ENCODE results near the gene NXPH1. TPM values are rescaled to one million over a fixed set of nuclear protein-coding genes. Genes with fewer than 3 reads are reported as not detected.

NXPH1 gene
- total and polyA plus RNA-seq, 10 donors: not detected

DNA sequence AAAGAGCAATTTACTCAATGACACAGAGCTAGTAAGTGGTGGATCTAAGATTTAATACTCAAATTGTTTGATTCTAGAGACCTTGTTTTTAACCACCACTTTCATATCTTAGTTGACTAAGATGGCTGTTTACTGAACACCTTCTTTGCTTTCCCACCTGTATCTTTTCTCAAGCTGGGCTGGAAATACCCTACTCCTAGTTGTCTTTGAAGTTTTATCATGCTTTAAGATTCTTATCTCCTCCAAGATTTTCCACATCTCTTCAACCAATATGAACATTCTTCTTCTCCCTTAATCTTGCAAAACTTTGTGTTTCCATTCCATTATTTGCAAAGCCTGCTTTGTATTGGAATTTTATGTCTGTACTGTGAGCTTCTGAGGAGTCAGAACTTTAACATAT, 157.9 kb downstream of the NXPH1 start:
- H3K36me3 ChIP-seq: no peaks in the 10 kb centered on the region
- H3K9me3 ChIP-seq: peaks cover 0 to 5% (median 0%) of the 10 kb centered on the region in 8 donors
- H3K27ac ChIP-seq: no peak overlapping the region
- intact Hi-C loops (cut with DNase I; ENCODE audit: low total_unique reads): no loop called here
- no peak for DNase-seq
- TF ChIP-seq POLR2A (IDR thresholded peaks at IDR 0.05): no peak
- no peak for TF ChIP-seq POLR2AphosphoS5 (IDR thresholded peaks at IDR 0.05)
- TF ChIP-seq, protein P1, sequence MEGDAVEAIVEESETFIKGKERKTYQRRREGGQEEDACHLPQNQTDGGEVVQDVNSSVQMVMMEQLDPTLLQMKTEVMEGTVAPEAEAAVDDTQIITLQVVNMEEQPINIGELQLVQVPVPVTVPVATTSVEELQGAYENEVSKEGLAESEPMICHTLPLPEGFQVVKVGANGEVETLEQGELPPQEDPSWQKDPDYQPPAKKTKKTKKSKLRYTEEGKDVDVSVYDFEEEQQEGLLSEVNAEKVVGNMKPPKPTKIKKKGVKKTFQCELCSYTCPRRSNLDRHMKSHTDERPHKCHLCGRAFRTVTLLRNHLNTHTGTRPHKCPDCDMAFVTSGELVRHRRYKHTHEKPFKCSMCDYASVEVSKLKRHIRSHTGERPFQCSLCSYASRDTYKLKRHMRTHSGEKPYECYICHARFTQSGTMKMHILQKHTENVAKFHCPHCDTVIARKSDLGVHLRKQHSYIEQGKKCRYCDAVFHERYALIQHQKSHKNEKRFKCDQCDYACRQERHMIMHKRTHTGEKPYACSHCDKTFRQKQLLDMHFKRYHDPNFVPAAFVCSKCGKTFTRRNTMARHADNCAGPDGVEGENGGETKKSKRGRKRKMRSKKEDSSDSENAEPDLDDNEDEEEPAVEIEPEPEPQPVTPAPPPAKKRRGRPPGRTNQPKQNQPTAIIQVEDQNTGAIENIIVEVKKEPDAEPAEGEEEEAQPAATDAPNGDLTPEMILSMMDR (IDR thresholded peaks at IDR 0.05 in 8 of 11, conservative IDR thresholded peaks at IDR 0.05 in 3 of 11): no peak
- no peaks in the 10 kb centered on the region for H3K4me1 ChIP-seq
- no peak overlapping the region for H3K4me3 ChIP-seq
- H3K27me3 ChIP-seq (replicated peaks in 1 of 7): no peaks in the 10 kb centered on the region

DNA sequence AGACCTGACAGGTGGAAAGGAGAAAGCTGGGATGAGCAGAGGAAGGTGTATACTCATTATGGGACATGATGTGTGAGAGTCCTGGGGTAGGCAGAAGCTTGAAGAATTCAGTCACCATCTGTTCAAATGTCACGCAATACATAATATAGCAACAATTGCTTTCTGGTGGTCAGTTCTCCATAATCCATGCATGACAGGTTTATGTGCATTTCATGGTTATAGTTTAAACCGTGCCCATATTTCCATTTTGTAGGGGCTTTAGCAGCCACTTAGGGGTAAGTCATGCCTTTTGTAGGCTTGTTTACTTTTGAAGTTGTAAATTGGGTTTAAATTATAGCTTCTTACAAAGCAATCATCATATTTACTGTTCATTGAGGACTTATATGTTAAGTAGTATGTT, 158.8 kb downstream of the NXPH1 start:
- H3K27ac ChIP-seq: no peak overlapping the region
- WGBS, 5 donors: 79 to 95% (median 90%) methylated on average over 2 of the region's 2 CpGs
- DNase-seq: no peak
- intact Hi-C loops (cut with DNase I; ENCODE audit: low total_unique reads): no loop called here
- TF ChIP-seq, protein P1 (IDR thresholded peaks at IDR 0.05 in 8 of 11, conservative IDR thresholded peaks at IDR 0.05 in 3 of 11): no peak
- TF ChIP-seq POLR2AphosphoS5 (IDR thresholded peaks at IDR 0.05) (no peak), POLR2A (IDR thresholded peaks at IDR 0.05) (no peak)
- H3K27me3 ChIP-seq (replicated peaks in 1 of 7): no peaks in the 10 kb centered on the region
- H3K36me3 ChIP-seq: no peaks in the 10 kb centered on the region
- H3K9me3 ChIP-seq: peaks cover 0 to 5% (median 0%) of the 10 kb centered on the region in 8 donors
- H3K4me3 ChIP-seq: no peak overlapping the region
- no peaks in the 10 kb centered on the region for H3K4me1 ChIP-seq

DNA sequence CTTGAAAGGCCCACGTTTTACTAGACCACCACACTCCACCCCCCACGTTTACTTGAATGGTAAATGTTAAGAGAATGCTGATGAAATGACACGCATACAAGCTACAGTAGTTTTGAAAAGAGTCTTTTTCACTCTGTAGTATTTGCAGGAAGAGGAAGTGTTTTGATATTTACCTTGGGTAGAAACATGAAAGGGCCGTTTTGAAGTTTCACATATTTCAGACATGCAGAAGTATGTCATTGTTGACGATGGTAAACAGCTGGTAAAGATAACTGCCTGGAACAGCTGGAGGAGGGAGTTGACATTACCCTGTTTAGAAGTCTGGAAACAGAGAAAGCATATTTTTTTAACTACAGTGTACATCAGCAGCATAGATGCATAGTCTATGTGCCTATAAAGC, 160.7 kb downstream of the NXPH1 start:
- no peak for DNase-seq
- H3K4me3 ChIP-seq: no peak overlapping the region
- intact Hi-C loops (cut with DNase I; ENCODE audit: low total_unique reads): no loop called here
- H3K27me3 ChIP-seq (replicated peaks in 1 of 7): no peaks in the 10 kb centered on the region
- no peak for TF ChIP-seq POLR2A (IDR thresholded peaks at IDR 0.05)
- TF ChIP-seq POLR2AphosphoS5 (IDR thresholded peaks at IDR 0.05): no peak
- TF ChIP-seq, protein P1 (IDR thresholded peaks at IDR 0.05 in 8 of 11, conservative IDR thresholded peaks at IDR 0.05 in 3 of 11): no peak
- no peaks in the 10 kb centered on the region for H3K9me3 ChIP-seq
- 13 to 33% (median 20%) methylated on average over 5 of the region's 5 CpGs for WGBS, 5 donors
- no peaks in the 10 kb centered on the region for H3K4me1 ChIP-seq
- no peaks in the 10 kb centered on the region for H3K36me3 ChIP-seq
- H3K27ac ChIP-seq: no peak overlapping the region

DNA sequence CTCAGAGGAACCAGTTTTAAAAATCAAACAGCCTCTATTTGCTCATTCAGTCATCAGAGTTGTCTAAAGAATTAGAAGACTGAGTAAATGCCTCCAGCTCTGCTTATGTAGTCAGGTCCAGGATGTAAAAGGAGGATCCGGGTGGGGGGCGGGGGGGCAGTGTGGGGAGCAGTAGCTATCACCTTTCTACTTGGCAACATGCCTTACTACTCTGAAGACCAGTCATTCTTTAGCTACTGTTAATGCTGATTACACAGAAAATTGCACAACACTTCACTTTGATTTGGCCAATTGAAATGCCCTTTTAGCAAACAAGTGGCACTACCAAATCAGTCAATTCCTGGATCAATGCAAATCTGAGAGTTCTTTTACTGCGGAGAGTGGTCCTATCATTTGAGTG, 164.2 kb downstream of the NXPH1 start:
- no peak for TF ChIP-seq POLR2AphosphoS5 (IDR thresholded peaks at IDR 0.05)
- TF ChIP-seq, protein P1 (IDR thresholded peaks at IDR 0.05 in 8 of 11, conservative IDR thresholded peaks at IDR 0.05 in 3 of 11): no peak
- no peak for TF ChIP-seq POLR2A (IDR thresholded peaks at IDR 0.05)
- Histone ChIP-seq H3K4me1 (no peaks in the 10 kb centered on the region), H3K4me3 (no peak overlapping the region), H3K27ac (no peak overlapping the region), H3K9me3 (no peaks in the 10 kb centered on the region), H3K36me3 (no peaks in the 10 kb centered on the region), H3K27me3 (replicated peaks in 1 of 7) (no peaks in the 10 kb centered on the region)
- 67 to 86% (median 81%) methylated on average over 3 of the region's 3 CpGs for WGBS, 5 donors
- no peak for DNase-seq
- intact Hi-C loops (cut with DNase I; ENCODE audit: low total_unique reads): no loop called here

All from spleen (tissue), 11 donors.